Activated T-helper 17 cell treated with anti-CD3 and anti-CD28 coated beads, Interleukin-2, amount 50 U/mL, for 72 hours (primary cell): ENCODE measurements around the gene EML1. TPM values are rescaled to one million over a fixed set of nuclear protein-coding genes. Genes with fewer than 3 reads are reported as not detected.

Source experiments
- ATAC-seq: fragments of 150-1000 bp; cut with Tn5 transposase; replicated peaks from 2 replicates; pipeline ENCODE4 v1.10.0; 2021; ENCODE audit warnings: mild to moderate bottlenecking, moderate library complexity
- H3K27ac Mint-ChIP-seq: one replicate; pipeline ENCODE4 v1.8.0; 2022; ENCODE audit warnings: mixed read lengths
- H3K27me3 Mint-ChIP-seq: one replicate; pipeline ENCODE4 v1.8.0; 2022; ENCODE audit warnings: mixed read lengths
- H3K36me3 Mint-ChIP-seq: one replicate; pipeline ENCODE4 v1.8.0; 2022; ENCODE audit warnings: low read depth, mild to moderate bottlenecking, mixed read lengths
- H3K4me1 Mint-ChIP-seq: one replicate; pipeline ENCODE4 v1.8.0; 2022; ENCODE audit warnings: mixed read lengths
- H3K4me3 Mint-ChIP-seq: one replicate; pipeline ENCODE4 v1.8.0; 2022; ENCODE audit warnings: mild to moderate bottlenecking, mixed read lengths
- H3K9me3 Mint-ChIP-seq: one replicate; pipeline ENCODE4 v1.8.0; 2022; ENCODE audit warnings: mixed read lengths
- total RNA-seq, 2 donors: library from RNA; stranded (reverse); gene quantifications; one replicate each; pipeline ENCODE4 v1.2.3, GENCODE V29; 2022

EML1 gene
- total RNA-seq, 2 donors from 2014 or later = 0.54 to 3.6 TPM

- Mint-ChIP-seq H3K27ac (no peak overlapping the region), H3K4me1 (no peaks in the 10 kb centered on the region), H3K4me3 (no peak overlapping the region), H3K27me3 (peaks cover 16% of the 10 kb centered on the region), H3K9me3 (no peaks in the 10 kb centered on the region), H3K36me3 (no peaks in the 10 kb centered on the region)
- peak; percentile 75 for ATAC-seq
Measured at GRCh38 chr14:99884834-99885648, 91.8 kb downstream of the EML1 start.

GRCh38 chr14:99885649-99885958 is 92.4 kb downstream of the EML1 start:
- Mint-ChIP-seq H3K4me1 (no peaks in the 10 kb centered on the region), H3K27ac (no peak overlapping the region), H3K9me3 (no peaks in the 10 kb centered on the region), H3K4me3 (no peak overlapping the region), H3K27me3 (peaks cover 16% of the 10 kb centered on the region), H3K36me3 (no peaks in the 10 kb centered on the region)
- ATAC-seq = no peak

GRCh38 chr14:99887407-99887806 is 94.2 kb downstream of the EML1 start:
- no peak overlapping the region for H3K4me3 Mint-ChIP-seq
- no peak overlapping the region for H3K27ac Mint-ChIP-seq
- peaks cover 11% of the 10 kb centered on the region for H3K27me3 Mint-ChIP-seq
- no peaks in the 10 kb centered on the region for H3K36me3 Mint-ChIP-seq
- no peaks in the 10 kb centered on the region for H3K9me3 Mint-ChIP-seq
- ATAC-seq = no peak
- H3K4me1 Mint-ChIP-seq = no peaks in the 10 kb centered on the region

GRCh38 chr14:99888149-99888548 is 94.9 kb downstream of the EML1 start:
- ATAC-seq = no peak

GRCh38 chr14:99889268-99889667 is 96.1 kb downstream of the EML1 start:
- Mint-ChIP-seq H3K27me3 (peaks cover 11% of the 10 kb centered on the region), H3K27ac (no peak overlapping the region), H3K4me3 (no peak overlapping the region), H3K4me1 (no peaks in the 10 kb centered on the region), H3K36me3 (no peaks in the 10 kb centered on the region), H3K9me3 (no peaks in the 10 kb centered on the region)
- ATAC-seq = no peak

More at GRCh38 chr14:99888149-99888548, 94.9 kb downstream of the EML1 start:
- no peaks in the 10 kb centered on the region for H3K4me1 Mint-ChIP-seq
- peaks cover 11% of the 10 kb centered on the region for H3K27me3 Mint-ChIP-seq
- H3K9me3 Mint-ChIP-seq = no peaks in the 10 kb centered on the region
- no peaks in the 10 kb centered on the region for H3K36me3 Mint-ChIP-seq
- no peak overlapping the region for H3K4me3 Mint-ChIP-seq
- H3K27ac Mint-ChIP-seq = no peak overlapping the region

- no peaks in the 10 kb centered on the region for H3K36me3 Mint-ChIP-seq
- no peaks in the 10 kb centered on the region for H3K9me3 Mint-ChIP-seq
- peaks cover 11% of the 10 kb centered on the region for H3K27me3 Mint-ChIP-seq
- ATAC-seq = no peak
- H3K4me3 Mint-ChIP-seq = no peak overlapping the region
- no peaks in the 10 kb centered on the region for H3K4me1 Mint-ChIP-seq
- no peak overlapping the region for H3K27ac Mint-ChIP-seq
Measured at GRCh38 chr14:99891266-99891665, 98.1 kb downstream of the EML1 start.

GRCh38 chr14:99891900-99892299 is 98.7 kb downstream of the EML1 start:
- Mint-ChIP-seq H3K27me3 (peaks cover 11% of the 10 kb centered on the region), H3K9me3 (no peaks in the 10 kb centered on the region), H3K4me1 (no peaks in the 10 kb centered on the region), H3K36me3 (no peaks in the 10 kb centered on the region), H3K4me3 (no peak overlapping the region), H3K27ac (no peak overlapping the region)
- ATAC-seq = no peak

GRCh38 chr14:99892406-99892805 is 99.2 kb downstream of the EML1 start:
- no peaks in the 10 kb centered on the region for H3K4me1 Mint-ChIP-seq
- ATAC-seq = no peak
- H3K36me3 Mint-ChIP-seq = no peaks in the 10 kb centered on the region
- H3K27ac Mint-ChIP-seq = no peak overlapping the region
- no peak overlapping the region for H3K4me3 Mint-ChIP-seq
- peaks cover 8% of the 10 kb centered on the region for H3K27me3 Mint-ChIP-seq
- H3K9me3 Mint-ChIP-seq = no peaks in the 10 kb centered on the region

GRCh38 chr14:99896361-99896760 is 103.1 kb downstream of the EML1 start:
- Mint-ChIP-seq H3K27ac (no peak overlapping the region), H3K4me3 (no peak overlapping the region), H3K36me3 (no peaks in the 10 kb centered on the region), H3K27me3 (peaks cover 4% of the 10 kb centered on the region), H3K4me1 (no peaks in the 10 kb centered on the region), H3K9me3 (no peaks in the 10 kb centered on the region)
- no peak for ATAC-seq

GRCh38 chr14:99899578-99900178 is 106.5 kb downstream of the EML1 start:
- no peak for ATAC-seq
- H3K9me3 Mint-ChIP-seq = no peaks in the 10 kb centered on the region

GRCh38 chr14:99902925-99903324 is 109.7 kb downstream of the EML1 start:
- Mint-ChIP-seq H3K9me3 (no peaks in the 10 kb centered on the region), H3K27me3 (peaks cover 4% of the 10 kb centered on the region), H3K4me1 (no peaks in the 10 kb centered on the region), H3K36me3 (no peaks in the 10 kb centered on the region), H3K4me3 (no peak overlapping the region), H3K27ac (no peak overlapping the region)
- no peak for ATAC-seq

More at GRCh38 chr14:99899578-99900178, 106.5 kb downstream of the EML1 start:
- H3K4me3 Mint-ChIP-seq = no peak overlapping the region
- H3K27me3 Mint-ChIP-seq = peaks cover 4% of the 10 kb centered on the region
- H3K4me1 Mint-ChIP-seq = no peaks in the 10 kb centered on the region
- H3K36me3 Mint-ChIP-seq = no peaks in the 10 kb centered on the region
- no peak overlapping the region for H3K27ac Mint-ChIP-seq

GRCh38 chr14:99904506-99904905 is 111.3 kb downstream of the EML1 start:
- Mint-ChIP-seq H3K36me3 (no peaks in the 10 kb centered on the region), H3K27me3 (peaks cover 7% of the 10 kb centered on the region), H3K9me3 (no peaks in the 10 kb centered on the region), H3K4me3 (no peak overlapping the region), H3K27ac (no peak overlapping the region), H3K4me1 (no peaks in the 10 kb centered on the region)
- ATAC-seq = no peak

- Mint-ChIP-seq H3K36me3 (no peaks in the 10 kb centered on the region), H3K9me3 (no peaks in the 10 kb centered on the region), H3K4me3 (no peak overlapping the region), H3K27ac (no peak overlapping the region), H3K27me3 (peaks cover 7% of the 10 kb centered on the region), H3K4me1 (no peaks in the 10 kb centered on the region)
- ATAC-seq = no peak
Measured at GRCh38 chr14:99905121-99905520, 111.9 kb downstream of the EML1 start.

GRCh38 chr14:99907761-99908652 is 114.8 kb downstream of the EML1 start:
- Mint-ChIP-seq H3K27ac (no peak overlapping the region), H3K4me1 (no peaks in the 10 kb centered on the region), H3K4me3 (no peak overlapping the region), H3K9me3 (no peaks in the 10 kb centered on the region), H3K36me3 (no peaks in the 10 kb centered on the region), H3K27me3 (peaks cover 14% of the 10 kb centered on the region)
- ATAC-seq = no peak
